ENCODE data around the gene CLCN3.

- no peak for TF ChIP-seq CTCF (IDR thresholded peaks at IDR 0.05)
- no peak for TF ChIP-seq POLR2A (IDR thresholded peaks at IDR 0.05)
- no peak for TF ChIP-seq EP300 (IDR thresholded peaks at IDR 0.05)
These were observed 95.4 kb downstream of the CLCN3 start for GRCh38 chr4:169715826-169716225.
